Measurements from ENCODE around the gene MFAP1.
"Not testable (repeated sequence)": the region's sequence is repeated elsewhere in the genome, so short reads cannot be mapped to it uniquely, and the experiment has no call there.

Gene MFAP1, protein sequence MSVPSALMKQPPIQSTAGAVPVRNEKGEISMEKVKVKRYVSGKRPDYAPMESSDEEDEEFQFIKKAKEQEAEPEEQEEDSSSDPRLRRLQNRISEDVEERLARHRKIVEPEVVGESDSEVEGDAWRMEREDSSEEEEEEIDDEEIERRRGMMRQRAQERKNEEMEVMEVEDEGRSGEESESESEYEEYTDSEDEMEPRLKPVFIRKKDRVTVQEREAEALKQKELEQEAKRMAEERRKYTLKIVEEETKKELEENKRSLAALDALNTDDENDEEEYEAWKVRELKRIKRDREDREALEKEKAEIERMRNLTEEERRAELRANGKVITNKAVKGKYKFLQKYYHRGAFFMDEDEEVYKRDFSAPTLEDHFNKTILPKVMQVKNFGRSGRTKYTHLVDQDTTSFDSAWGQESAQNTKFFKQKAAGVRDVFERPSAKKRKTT

DNA sequence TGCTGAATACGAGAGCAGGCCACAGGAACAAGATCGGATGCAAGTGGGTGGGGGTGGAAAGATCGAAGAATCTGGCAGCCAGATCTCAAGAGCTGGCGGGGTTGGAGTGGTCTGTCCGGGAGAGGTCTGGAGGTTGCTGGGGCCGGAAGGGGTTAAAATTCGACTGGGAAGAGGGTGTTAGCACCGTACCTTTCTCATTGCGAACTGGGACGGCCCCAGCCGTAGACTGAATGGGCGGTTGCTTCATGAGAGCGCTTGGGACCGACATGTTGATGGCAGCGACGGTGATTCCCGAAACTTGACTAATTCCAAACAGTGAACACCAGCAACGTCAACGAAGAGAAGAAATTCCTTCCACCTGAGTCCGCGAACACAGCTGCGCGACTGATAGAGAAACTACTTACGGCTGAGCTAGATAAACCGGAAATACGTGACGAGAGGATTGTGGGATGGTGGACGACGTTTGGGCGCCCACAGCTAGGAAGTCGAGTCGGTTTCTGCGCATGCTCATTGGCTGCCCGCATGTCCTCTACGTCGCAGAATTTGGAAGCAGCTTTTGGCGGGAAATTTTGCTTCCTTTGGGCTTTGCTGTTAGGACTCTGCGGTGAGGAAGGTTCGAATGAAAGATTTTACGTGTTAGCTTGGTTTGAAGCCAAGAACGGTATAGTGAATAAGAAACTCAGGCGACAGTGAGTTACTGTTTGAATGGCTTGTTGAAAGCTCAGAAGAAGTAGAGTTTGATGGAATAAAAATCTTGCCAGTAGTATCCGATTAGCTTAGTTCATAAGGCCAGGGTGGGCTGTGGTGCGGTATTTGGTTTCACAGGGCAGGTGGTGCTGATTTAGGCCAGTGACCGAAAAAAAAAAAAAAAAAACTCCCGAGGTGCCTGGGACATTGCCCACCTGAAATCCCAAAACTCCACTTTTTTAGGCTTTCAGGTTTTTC lies at the start of gene MFAP1:
MFAP1 (minus strand) TSS at position 389 of the 945 bp plus-strand sequence; CDS start at position 268, 121 bp downstream.
- TF ChIP-seq, protein P1, sequence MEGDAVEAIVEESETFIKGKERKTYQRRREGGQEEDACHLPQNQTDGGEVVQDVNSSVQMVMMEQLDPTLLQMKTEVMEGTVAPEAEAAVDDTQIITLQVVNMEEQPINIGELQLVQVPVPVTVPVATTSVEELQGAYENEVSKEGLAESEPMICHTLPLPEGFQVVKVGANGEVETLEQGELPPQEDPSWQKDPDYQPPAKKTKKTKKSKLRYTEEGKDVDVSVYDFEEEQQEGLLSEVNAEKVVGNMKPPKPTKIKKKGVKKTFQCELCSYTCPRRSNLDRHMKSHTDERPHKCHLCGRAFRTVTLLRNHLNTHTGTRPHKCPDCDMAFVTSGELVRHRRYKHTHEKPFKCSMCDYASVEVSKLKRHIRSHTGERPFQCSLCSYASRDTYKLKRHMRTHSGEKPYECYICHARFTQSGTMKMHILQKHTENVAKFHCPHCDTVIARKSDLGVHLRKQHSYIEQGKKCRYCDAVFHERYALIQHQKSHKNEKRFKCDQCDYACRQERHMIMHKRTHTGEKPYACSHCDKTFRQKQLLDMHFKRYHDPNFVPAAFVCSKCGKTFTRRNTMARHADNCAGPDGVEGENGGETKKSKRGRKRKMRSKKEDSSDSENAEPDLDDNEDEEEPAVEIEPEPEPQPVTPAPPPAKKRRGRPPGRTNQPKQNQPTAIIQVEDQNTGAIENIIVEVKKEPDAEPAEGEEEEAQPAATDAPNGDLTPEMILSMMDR (IDR thresholded peaks at IDR 0.05; ENCODE audit: insufficient read depth, missing control alignments), result no peak
- peak; percentile 73 for DNase-seq (ENCODE audit: insufficient read length, low spot score)
- FAIRE-seq, result peak; percentile 84

DNA sequence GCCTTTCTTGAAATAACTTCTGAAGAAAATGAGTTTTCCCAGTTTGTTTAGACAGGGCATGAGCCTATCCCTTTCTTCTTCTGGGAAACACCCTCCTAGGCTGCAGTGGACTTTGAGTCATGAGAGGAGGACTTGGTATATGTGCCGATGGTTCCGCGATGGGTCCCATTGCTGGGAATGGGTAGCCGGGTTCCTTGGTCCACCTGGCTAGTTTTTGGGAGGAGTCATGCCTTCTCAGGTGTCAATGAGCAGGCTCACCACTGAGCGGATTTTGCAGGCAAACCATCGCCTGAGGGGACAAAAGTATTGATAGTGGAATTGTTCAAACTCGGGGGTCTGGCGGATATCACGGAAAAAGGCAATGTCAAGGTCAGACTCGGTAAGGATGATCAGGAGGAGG lies 49.2 kb upstream of the MFAP1 start:
- DNase-seq (ENCODE audit: insufficient read length, low spot score) (no peak), FAIRE-seq (no peak)

DNA sequence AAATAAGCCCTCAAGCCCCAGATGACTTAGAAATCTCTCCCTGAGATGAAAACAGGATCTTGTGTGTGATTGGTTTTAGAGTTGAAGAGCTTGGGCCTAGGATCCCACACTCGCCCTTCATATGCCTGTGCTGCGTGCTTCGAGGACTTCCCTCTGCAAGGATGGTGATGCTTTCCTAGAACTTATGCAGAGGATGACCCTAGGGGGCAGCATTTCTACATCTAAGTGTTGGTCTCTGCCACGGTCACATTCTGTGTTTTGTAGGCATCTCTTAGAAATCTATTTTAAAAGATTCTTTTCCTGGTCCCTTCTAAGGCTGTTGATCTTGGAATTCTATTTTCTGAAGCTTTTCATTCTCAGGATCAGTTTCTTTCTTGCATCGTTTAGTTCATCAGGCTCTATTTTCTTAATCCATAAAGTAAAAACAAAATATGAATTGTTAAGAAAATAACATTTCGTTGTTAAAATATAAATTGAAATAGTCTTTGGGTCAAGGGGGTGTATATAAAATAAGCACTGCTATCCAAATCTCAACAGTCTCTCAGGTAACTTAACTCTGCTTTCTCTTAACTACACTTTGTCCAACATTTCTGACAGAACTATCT lies 48.0 kb upstream of the MFAP1 start:
- TF ChIP-seq, protein P1 (IDR thresholded peaks at IDR 0.05; ENCODE audit: insufficient read depth, missing control alignments), result peak; percentile 51
- DNase-seq (ENCODE audit: insufficient read length, low spot score), result peak; percentile 38
- peak; percentile 29 for FAIRE-seq

More for the DNA sequence above, 49.2 kb upstream of the MFAP1 start:
- TF ChIP-seq, protein P1 (IDR thresholded peaks at IDR 0.05; ENCODE audit: insufficient read depth, missing control alignments), result no peak

DNA sequence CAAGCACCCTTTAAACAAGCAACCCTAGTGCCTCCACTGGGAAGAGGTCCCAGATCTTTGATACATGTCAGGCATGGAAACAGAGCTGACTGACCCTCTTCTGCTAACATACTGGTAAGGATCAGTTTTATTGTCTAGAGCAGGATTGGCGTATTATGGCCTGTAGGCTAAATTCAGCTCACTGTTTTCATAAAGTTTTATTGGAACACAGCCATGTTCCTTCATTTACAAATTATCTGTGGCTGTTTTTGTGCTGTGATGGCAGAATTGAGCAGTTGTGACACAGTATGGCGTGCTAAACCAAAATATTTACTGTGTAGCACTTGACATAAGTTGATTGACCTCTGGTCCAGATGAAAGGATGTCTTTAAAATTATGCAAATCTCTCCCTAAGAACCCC lies 47.3 kb upstream of the MFAP1 start:
- TF ChIP-seq, protein P1 (IDR thresholded peaks at IDR 0.05; ENCODE audit: insufficient read depth, missing control alignments), result no peak
- no peak for FAIRE-seq
- DNase-seq (ENCODE audit: insufficient read length, low spot score), result no peak

DNA sequence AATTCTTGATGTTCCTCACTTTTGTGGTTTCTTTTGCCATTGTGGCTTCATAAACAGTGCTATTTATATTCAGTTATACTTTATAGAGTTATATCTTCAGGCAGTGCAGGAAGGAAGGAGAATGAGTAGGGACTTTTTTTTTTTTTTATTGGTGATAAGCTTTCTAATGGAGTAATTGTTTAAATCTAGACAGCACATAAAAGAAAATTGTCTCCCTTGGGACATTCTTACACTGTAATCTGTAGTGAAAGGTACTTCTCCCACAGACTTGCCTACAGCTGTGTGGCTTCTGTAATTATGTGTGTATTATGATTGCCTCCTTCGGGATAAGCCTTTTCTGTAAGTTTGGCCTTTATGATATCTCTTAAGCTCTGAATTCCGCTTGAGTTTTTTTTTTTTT lies 43.9 kb upstream of the MFAP1 start:
- TF ChIP-seq, protein P1 (IDR thresholded peaks at IDR 0.05; ENCODE audit: insufficient read depth, missing control alignments), result no peak
- DNase-seq (ENCODE audit: insufficient read length, low spot score) (no peak), FAIRE-seq (no peak)

DNA sequence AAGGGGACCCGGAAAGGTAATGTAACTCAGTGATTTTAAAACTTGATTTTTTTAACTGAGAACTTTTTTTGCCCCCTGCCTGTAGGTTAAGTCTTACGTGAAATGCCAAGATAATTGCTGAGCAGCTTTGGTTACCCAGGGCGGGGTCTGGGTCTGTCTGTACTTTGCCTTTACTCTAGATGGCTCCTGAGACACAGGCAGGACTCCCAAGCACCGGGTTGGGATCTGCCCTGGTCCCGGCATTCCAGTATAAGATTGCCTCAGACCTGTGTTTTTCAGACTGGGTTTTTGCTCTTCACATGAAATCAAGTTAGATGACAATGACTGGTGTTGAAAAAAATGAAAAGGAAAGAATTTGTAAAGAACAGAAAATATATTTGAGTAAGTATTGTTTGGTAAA lies 42.6 kb upstream of the MFAP1 start:
- TF ChIP-seq, protein P1 (IDR thresholded peaks at IDR 0.05; ENCODE audit: insufficient read depth, missing control alignments), result no peak
- DNase-seq (ENCODE audit: insufficient read length, low spot score), result no peak
- no peak for FAIRE-seq

DNA sequence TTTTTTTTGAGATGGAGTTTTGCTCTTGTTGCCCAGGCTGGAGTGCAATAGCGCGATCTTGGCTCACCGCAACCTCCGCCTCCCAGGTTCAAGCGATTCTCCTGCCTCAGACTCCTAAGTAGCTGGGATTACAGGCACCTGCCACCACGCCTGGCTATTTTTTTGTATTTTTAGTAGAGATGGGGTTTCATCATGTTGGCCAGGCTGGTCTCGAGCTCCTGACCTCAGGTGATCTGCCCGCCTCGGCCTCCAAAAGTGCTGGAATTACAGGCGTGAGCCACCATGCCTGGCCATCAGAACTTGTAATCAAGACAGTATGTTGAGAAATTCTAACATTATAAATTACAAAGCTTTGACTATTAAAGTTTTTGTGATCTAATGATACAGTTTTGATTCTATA lies 42.1 kb upstream of the MFAP1 start:
- not testable (repeated sequence) for DNase-seq (ENCODE audit: insufficient read length, low spot score); FAIRE-seq

All from D721Med (cell line).